Calu3 (cell line): ENCODE measurements around the gene MX1. TPM values are rescaled to one million over a fixed set of nuclear protein-coding genes. Genes with fewer than 3 reads are reported as not detected.

ENCODE experiments used
- BruUV-seq: library from RNA; stranded (reverse); fragments of 400-500 nt; replicated peaks from 2 replicates; lab custom pipeline; 2021; lab: Mats Ljungman, UMichigan
- CTCF ChIA-PET: fragments of 300-600 bp; sonication (Branson Sonifier 250); formaldehyde crosslinking; loops from one replicate; lab custom pipeline; 2022; ENCODE audit warnings: antibody characterized with exemption; lab: Charles Lee
- DNase-seq: peaks from one replicate; pipeline ENCODE4 v3.0.0; 2022
- H3K27ac Mint-ChIP-seq: one replicate; pipeline ENCODE4 v1.8.0; 2022; ENCODE audit warnings: mixed read lengths; ENCODE audit not compliant: unreplicated experiment
- H3K27me3 Mint-ChIP-seq: one replicate; pipeline ENCODE4 v1.8.0; 2022; ENCODE audit warnings: mixed read lengths; ENCODE audit not compliant: unreplicated experiment
- H3K36me3 Mint-ChIP-seq: one replicate; pipeline ENCODE4 v1.8.0; 2022; ENCODE audit warnings: mild to moderate bottlenecking, moderate library complexity, mixed read lengths; ENCODE audit not compliant: insufficient read depth, unreplicated experiment
- H3K4me1 Mint-ChIP-seq: one replicate; pipeline ENCODE4 v1.8.0; 2022; ENCODE audit warnings: mild to moderate bottlenecking, low read depth, mixed read lengths; ENCODE audit not compliant: unreplicated experiment
- H3K4me3 Mint-ChIP-seq: one replicate; pipeline ENCODE4 v1.8.0; 2022; ENCODE audit warnings: mild to moderate bottlenecking, low read depth, moderate library complexity, mixed read lengths; ENCODE audit not compliant: unreplicated experiment
- H3K9me3 Mint-ChIP-seq: one replicate; pipeline ENCODE4 v1.8.0; 2022; ENCODE audit warnings: low read depth, mixed read lengths; ENCODE audit not compliant: unreplicated experiment
- CTCF ChIP-seq: fragments of 200-600 bp; IDR thresholded peaks from one replicate; pipeline ENCODE4 v1.8.0; 2022; ENCODE audit warnings: antibody characterized with exemption; ENCODE audit not compliant: unreplicated experiment
- intact Hi-C: fragments of 100-400 bp; cut with micrococcal nuclease; formaldehyde crosslinking; loops from one replicate; pipeline ENCODE4 v1.10.0; 2022; ENCODE audit not compliant: unreplicated experiment
- total RNA-seq: library from RNA; stranded (reverse); gene quantifications from 2 replicates; pipeline ENCODE4 v1.2.3, GENCODE V29; 2022

Gene MX1
- total RNA-seq, 1 experiment from 2014 or later: 175 TPM

- H3K4me3 Mint-ChIP-seq: peak overlapping the region; percentile 71
- peaks cover 7% of the 10 kb centered on the region for H3K36me3 Mint-ChIP-seq
- CTCF ChIA-PET: no interaction called here
- DNase-seq: no peak
- BruUV-seq: no TSS peak
- no peaks in the 10 kb centered on the region for H3K27me3 Mint-ChIP-seq
- intact Hi-C loops: loop anchor here (10.0 kb wide), 1 partner anchor 59 kb away; no protein-coding TSS in a partner anchor
- TF ChIP-seq CTCF: no peak
- no peak overlapping the region for H3K27ac Mint-ChIP-seq
- peaks cover 15% of the 10 kb centered on the region for H3K4me1 Mint-ChIP-seq
- H3K9me3 Mint-ChIP-seq: no peaks in the 10 kb centered on the region
These were observed 80.1 kb downstream of the MX1 start for GRCh38 chr21:41506005-41506594.

GRCh38 chr21:41506611-41507520 lies 80.8 kb downstream of the MX1 start:
- H3K27me3 Mint-ChIP-seq: no peaks in the 10 kb centered on the region
- H3K4me3 Mint-ChIP-seq: peak overlapping the region; percentile 71
- CTCF ChIA-PET: no interaction called here

GRCh38 chr21:41507521-41508414 lies 81.7 kb downstream of the MX1 start, which contains the start of gene TMPRSS2:
TMPRSS2 (minus strand) TSS chr21:41508158; CDS start chr21:41498133, 10,025 bp downstream.
- no peak for TF ChIP-seq CTCF
- DNase-seq: peak; percentile 68
- CTCF ChIA-PET: interaction anchor here (0.6 to 1.2 kb wide), 2 partner anchors 41 to 104 kb away, joined by 3 to 4 read pairs; no protein-coding TSS in a partner anchor
- peak within 1 kb of the TSS; percentile 71 for H3K4me3 Mint-ChIP-seq
- H3K27me3 Mint-ChIP-seq: no peaks in the 10 kb centered on the region
- intact Hi-C loops: loop anchor here (10.0 kb wide), 1 partner anchor 57 kb away; no protein-coding TSS in a partner anchor
- BruUV-seq: no TSS peak
- H3K9me3 Mint-ChIP-seq: no peaks in the 10 kb centered on the region
- H3K36me3 Mint-ChIP-seq: peaks cover 7% of the 10 kb centered on the region
- H3K4me1 Mint-ChIP-seq: peaks cover 1% of the 10 kb centered on the region
- H3K27ac Mint-ChIP-seq: no peak within 1 kb of the TSS

More at GRCh38 chr21:41506611-41507520, 80.8 kb downstream of the MX1 start:
- BruUV-seq: no TSS peak
- no peak for TF ChIP-seq CTCF
- DNase-seq: peak; percentile 39
- H3K27ac Mint-ChIP-seq: no peak overlapping the region
- H3K9me3 Mint-ChIP-seq: no peaks in the 10 kb centered on the region
- intact Hi-C loops: loop anchor here (10.0 kb wide), 1 partner anchor 58 kb away; no protein-coding TSS in a partner anchor
- peaks cover 7% of the 10 kb centered on the region for H3K36me3 Mint-ChIP-seq
- H3K4me1 Mint-ChIP-seq: peaks cover 10% of the 10 kb centered on the region
